Measurements from ENCODE around the gene IGSF9.

Gene IGSF9

GRCh38 chr1:159945483-159946241 is at the start of gene IGSF9:
Gene IGSF9, minus strand, starts transcription at chr1:159945613. Its CDS starts 2,159 bp downstream, at chr1:159943454.
- DNase-seq (ENCODE audit: low read depth in 2 of 2) = peak in 1 of 2 experiments; percentile 42

GRCh38 chr1:159994896-159995295 is 49.5 kb upstream of the IGSF9 start:
- DNase-seq (ENCODE audit: low read depth in 2 of 2) = no peak

GRCh38 chr1:159993911-159994310 is 48.5 kb upstream of the IGSF9 start:
- DNase-seq (ENCODE audit: low read depth in 2 of 2) = no peak

- DNase-seq (ENCODE audit: low read depth in 2 of 2) = no peak
These were observed 46.7 kb upstream of the IGSF9 start for GRCh38 chr1:159992161-159992560.

GRCh38 chr1:159991513-159991912 is 46.1 kb upstream of the IGSF9 start:
- no peak for DNase-seq (ENCODE audit: low read depth in 2 of 2)

GRCh38 chr1:159990005-159990404 is 44.6 kb upstream of the IGSF9 start:
- DNase-seq (ENCODE audit: low read depth in 2 of 2) = no peak

GRCh38 chr1:159989581-159989980 is 44.2 kb upstream of the IGSF9 start:
- DNase-seq (ENCODE audit: low read depth in 2 of 2) = no peak

GRCh38 chr1:159988006-159988405 is 42.6 kb upstream of the IGSF9 start:
- no peak for DNase-seq (ENCODE audit: low read depth in 2 of 2)

GRCh38 chr1:159987186-159987585 is 41.8 kb upstream of the IGSF9 start:
- no peak for DNase-seq (ENCODE audit: low read depth in 2 of 2)

GRCh38 chr1:159986531-159986930 is 41.1 kb upstream of the IGSF9 start:
- DNase-seq (ENCODE audit: low read depth in 2 of 2) = no peak

- DNase-seq (ENCODE audit: low read depth in 2 of 2) = no peak
These were observed 40.7 kb upstream of the IGSF9 start for GRCh38 chr1:159986093-159986492.

GRCh38 chr1:159985473-159985872 is 40.1 kb upstream of the IGSF9 start:
- no peak for DNase-seq (ENCODE audit: low read depth in 2 of 2)

GRCh38 chr1:159983681-159984080 is 38.3 kb upstream of the IGSF9 start:
- DNase-seq (ENCODE audit: low read depth in 2 of 2) = no peak

- DNase-seq (ENCODE audit: low read depth in 2 of 2) = no peak
These were observed 36.9 kb upstream of the IGSF9 start for GRCh38 chr1:159982280-159982679.

GRCh38 chr1:159981351-159982055 is 36.1 kb upstream of the IGSF9 start:
- DNase-seq (ENCODE audit: low read depth in 2 of 2) = no peak

- DNase-seq (ENCODE audit: low read depth in 2 of 2) = no peak
These were observed 35.4 kb upstream of the IGSF9 start for GRCh38 chr1:159980786-159981185.

- no peak for DNase-seq (ENCODE audit: low read depth in 2 of 2)
These were observed 34.7 kb upstream of the IGSF9 start for GRCh38 chr1:159980076-159980475.

GRCh38 chr1:159979257-159979656 is 33.8 kb upstream of the IGSF9 start:
- DNase-seq (ENCODE audit: low read depth in 2 of 2) = no peak

GRCh38 chr1:159978107-159978398 is 32.6 kb upstream of the IGSF9 start:
- no peak for DNase-seq (ENCODE audit: low read depth in 2 of 2)

GRCh38 chr1:159977364-159978106 is 32.1 kb upstream of the IGSF9 start:
- DNase-seq (ENCODE audit: low read depth in 2 of 2) = no peak

GRCh38 chr1:159974350-159974965 is 29.0 kb upstream of the IGSF9 start:
- DNase-seq (ENCODE audit: low read depth in 2 of 2) = no peak

GRCh38 chr1:159973350-159973940 is 28.0 kb upstream of the IGSF9 start:
- no peak for DNase-seq (ENCODE audit: low read depth in 2 of 2)

Measured in fibroblast of skin of left biceps (primary cell).